HG02623 (cell line): ENCODE measurements around the gene PSEN1.

Experiments used
- ATAC-seq: cut with Tn5 transposase; IDR thresholded peaks from one replicate; pipeline ENCODE4 v1.9.1; 2021; ENCODE audit warnings: moderate library complexity; ENCODE audit not compliant: unreplicated experiment

The PSEN1 gene

GRCh38 chr14:73237786-73238423 is 101.6 kb downstream of the PSEN1 start:
- no peak for ATAC-seq

GRCh38 chr14:73238424-73238852 is 102.1 kb downstream of the PSEN1 start:
- no peak for ATAC-seq

- ATAC-seq: no peak
These were observed 102.6 kb downstream of the PSEN1 start for GRCh38 chr14:73238941-73239340.

GRCh38 chr14:73239393-73240241 is 103.3 kb downstream of the PSEN1 start:
- ATAC-seq: no peak

GRCh38 chr14:73240816-73241480 is 104.6 kb downstream of the PSEN1 start:
- no peak for ATAC-seq

- no peak for ATAC-seq
These were observed 105.3 kb downstream of the PSEN1 start for GRCh38 chr14:73241481-73242165.

- no peak for ATAC-seq
These were observed 106.1 kb downstream of the PSEN1 start for GRCh38 chr14:73242357-73242901.

- ATAC-seq: no peak
These were observed 107.0 kb downstream of the PSEN1 start for GRCh38 chr14:73243341-73243740.

GRCh38 chr14:73243748-73244147 is 107.4 kb downstream of the PSEN1 start:
- no peak for ATAC-seq

GRCh38 chr14:73244541-73245290 is 108.4 kb downstream of the PSEN1 start:
- ATAC-seq: no peak

GRCh38 chr14:73245480-73246325 is 109.4 kb downstream of the PSEN1 start:
- ATAC-seq: peak; percentile 52

- no peak for ATAC-seq
These were observed 110.3 kb downstream of the PSEN1 start for GRCh38 chr14:73246387-73247150.

GRCh38 chr14:73248108-73248868 is 112.0 kb downstream of the PSEN1 start:
- ATAC-seq: no peak

- no peak for ATAC-seq
These were observed 112.8 kb downstream of the PSEN1 start for GRCh38 chr14:73249108-73249507.

GRCh38 chr14:73249564-73250316 is 113.4 kb downstream of the PSEN1 start:
- no peak for ATAC-seq

- ATAC-seq: no peak
These were observed 114.0 kb downstream of the PSEN1 start for GRCh38 chr14:73250317-73250713.
